ENCODE results near the gene C1orf35.

DNA sequence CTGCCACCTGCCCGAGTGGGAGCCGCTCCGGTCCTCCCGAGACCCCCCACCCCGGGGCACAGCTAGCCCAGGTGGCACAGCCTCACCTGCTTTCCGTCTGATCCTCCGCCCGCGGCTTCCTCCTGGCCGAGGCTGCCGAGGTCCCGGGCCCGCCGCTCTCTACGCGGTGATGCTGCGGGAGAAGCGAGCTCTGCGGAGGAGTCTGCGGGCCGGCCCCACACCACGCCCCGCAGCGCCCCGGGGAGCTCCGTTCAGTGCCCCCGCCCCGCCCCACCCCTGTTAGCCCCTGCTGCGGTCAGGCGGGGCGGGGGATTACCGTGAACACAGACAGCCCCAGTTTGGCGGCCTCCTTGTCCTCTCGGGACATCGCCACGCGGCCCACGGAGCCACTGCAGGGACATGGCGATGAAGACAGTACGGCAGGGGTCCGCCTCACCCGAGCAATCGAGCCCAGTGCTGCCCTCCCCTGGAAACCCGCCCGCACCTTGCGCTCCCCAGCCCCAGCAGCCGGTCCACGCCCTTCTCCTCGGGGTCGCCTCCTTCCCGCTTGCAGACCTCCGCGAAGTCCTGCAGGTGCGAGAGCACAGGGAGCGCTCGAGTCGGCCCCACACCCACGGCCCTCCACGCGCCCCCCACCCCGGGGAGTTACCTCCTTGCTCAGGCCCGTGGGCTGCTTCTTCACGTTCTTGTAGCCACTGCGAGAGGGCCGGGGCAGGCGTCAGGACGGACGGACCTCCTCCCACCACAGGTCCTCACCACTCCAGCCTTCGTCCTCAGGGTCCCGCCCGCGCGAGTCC is 933 bp downstream of the C1orf35 start:
- TF ChIP-seq GATA2 (IDR thresholded peaks at IDR 0.05; ENCODE audit: low read depth, low read length), result no peak
- no peak for TF ChIP-seq GATA3 (IDR thresholded peaks at IDR 0.05; ENCODE audit: low read depth, low read length)

Data from SH-SY5Y (cell line).